ENCODE results near the gene TRIO.

- TF ChIP-seq CTCF (IDR thresholded peaks at IDR 0.05) (no peak), POLR2A (IDR thresholded peaks at IDR 0.05) (no peak)
Observed at GRCh38 chr5:14330291-14330690, 187.1 kb downstream of the TRIO start.
